ENCODE data around the gene HSDL2. TPM values are rescaled to one million over a fixed set of nuclear protein-coding genes. Genes with fewer than 3 reads are reported as not detected.

The HSDL2 gene
- polyA plus RNA-seq, 3 donors = 106 to 131 (median 114) TPM

- DNase-seq (ENCODE audit: extremely low read depth in 1 of 11, low read depth in 9 of 11, low spot score in 4 of 11) = no peak
Observed at GRCh38 chr9:112484607-112485006, 104.7 kb downstream of the HSDL2 start.

GRCh38 chr9:112485574-112485973 is 105.7 kb downstream of the HSDL2 start:
- DNase-seq (ENCODE audit: extremely low read depth in 1 of 11, low read depth in 9 of 11, low spot score in 4 of 11) = no peak

- peak in 9 of 11 donors; percentile 49 to 76 (median 71) for DNase-seq (ENCODE audit: extremely low read depth in 1 of 11, low read depth in 9 of 11, low spot score in 4 of 11)
Observed at GRCh38 chr9:112486221-112487007, 106.5 kb downstream of the HSDL2 start, which contains the start of gene KIAA1958. Gene KIAA1958, plus strand, starts transcription at chr9:112486827. Its CDS starts 87,254 bp downstream, at chr9:112574081.

GRCh38 chr9:112487008-112487798 is 107.3 kb downstream of the HSDL2 start:
- peak in 8 of 11 donors; percentile 33 to 60 (median 54) for DNase-seq (ENCODE audit: extremely low read depth in 1 of 11, low read depth in 9 of 11, low spot score in 4 of 11)

- peak in 3 of 11 donors; percentile 15 to 25 (median 23) for DNase-seq (ENCODE audit: extremely low read depth in 1 of 11, low read depth in 9 of 11, low spot score in 4 of 11)
Observed at GRCh38 chr9:112487799-112488340, 108.0 kb downstream of the HSDL2 start.

- no peak for DNase-seq (ENCODE audit: extremely low read depth in 1 of 11, low read depth in 9 of 11, low spot score in 4 of 11)
Observed at GRCh38 chr9:112489039-112489546, 109.2 kb downstream of the HSDL2 start.

GRCh38 chr9:112489876-112490666 is 110.2 kb downstream of the HSDL2 start:
- DNase-seq (ENCODE audit: extremely low read depth in 1 of 11, low read depth in 9 of 11, low spot score in 4 of 11) = peak in 3 of 11 donors; percentile 8 to 43 (median 9)

- DNase-seq (ENCODE audit: extremely low read depth in 1 of 11, low read depth in 9 of 11, low spot score in 4 of 11) = no peak
Observed at GRCh38 chr9:112493393-112494137, 113.7 kb downstream of the HSDL2 start.

- DNase-seq (ENCODE audit: extremely low read depth in 1 of 11, low read depth in 9 of 11, low spot score in 4 of 11) = no peak
Observed at GRCh38 chr9:112494153-112494552, 114.2 kb downstream of the HSDL2 start.

GRCh38 chr9:112495614-112496013 is 115.7 kb downstream of the HSDL2 start:
- DNase-seq (ENCODE audit: extremely low read depth in 1 of 11, low read depth in 9 of 11, low spot score in 4 of 11) = no peak

GRCh38 chr9:112496074-112496722 is 116.3 kb downstream of the HSDL2 start:
- no peak for DNase-seq (ENCODE audit: extremely low read depth in 1 of 11, low read depth in 9 of 11, low spot score in 4 of 11)

GRCh38 chr9:112500842-112501241 is 120.9 kb downstream of the HSDL2 start:
- DNase-seq (ENCODE audit: extremely low read depth in 1 of 11, low read depth in 9 of 11, low spot score in 4 of 11) = no peak

- no peak for DNase-seq (ENCODE audit: extremely low read depth in 1 of 11, low read depth in 9 of 11, low spot score in 4 of 11)
Observed at GRCh38 chr9:112501287-112501686, 121.4 kb downstream of the HSDL2 start.

GRCh38 chr9:112502175-112502946 is 122.5 kb downstream of the HSDL2 start:
- DNase-seq (ENCODE audit: extremely low read depth in 1 of 11, low read depth in 9 of 11, low spot score in 4 of 11) = no peak

GRCh38 chr9:112503170-112503569 is 123.3 kb downstream of the HSDL2 start:
- DNase-seq (ENCODE audit: extremely low read depth in 1 of 11, low read depth in 9 of 11, low spot score in 4 of 11) = no peak

- DNase-seq (ENCODE audit: extremely low read depth in 1 of 11, low read depth in 9 of 11, low spot score in 4 of 11) = no peak
Observed at GRCh38 chr9:112505086-112505485, 125.2 kb downstream of the HSDL2 start.

GRCh38 chr9:112505607-112506006 is 125.7 kb downstream of the HSDL2 start:
- no peak for DNase-seq (ENCODE audit: extremely low read depth in 1 of 11, low read depth in 9 of 11, low spot score in 4 of 11)
